NCI-H146 treated with DMSO at 0.1 percent for 48 hours (cell line): ENCODE measurements around the gene SUN1.
"Not testable (repeated sequence)": the region's sequence is repeated elsewhere in the genome, so short reads cannot be mapped to it uniquely, and the experiment has no call there.

Experiments
- DNase-seq: peaks from one replicate; lab custom pipeline; 2025; ENCODE audit not compliant: unreplicated experiment; lab: John Stamatoyannopoulos, UW

Gene SUN1

GRCh38 chr7:903921-904755 lies 71.9 kb downstream of the SUN1 start:
- no peak for DNase-seq

GRCh38 chr7:904847-905246 lies 72.6 kb downstream of the SUN1 start:
- DNase-seq, result no peak

GRCh38 chr7:906776-907157 lies 74.5 kb downstream of the SUN1 start:
- DNase-seq, result no peak

- no peak for DNase-seq
These were observed 75.1 kb downstream of the SUN1 start for GRCh38 chr7:907158-907980.

- DNase-seq, result no peak
These were observed 75.9 kb downstream of the SUN1 start for GRCh38 chr7:908159-908581.

- DNase-seq, result not testable (repeated sequence)
These were observed 76.5 kb downstream of the SUN1 start for GRCh38 chr7:908591-909357.

- DNase-seq, result no peak
These were observed 77.4 kb downstream of the SUN1 start for GRCh38 chr7:909358-910329.

- DNase-seq, result no peak
These were observed 78.2 kb downstream of the SUN1 start for GRCh38 chr7:910441-910861.

GRCh38 chr7:910931-911431 lies 78.7 kb downstream of the SUN1 start:
- DNase-seq, result no peak

GRCh38 chr7:911791-912480 lies 79.7 kb downstream of the SUN1 start:
- no peak for DNase-seq

GRCh38 chr7:913736-914520 lies 81.7 kb downstream of the SUN1 start:
- DNase-seq, result no peak

GRCh38 chr7:914521-915194 lies 82.4 kb downstream of the SUN1 start:
- no peak for DNase-seq

GRCh38 chr7:915291-916218 lies 83.3 kb downstream of the SUN1 start:
- DNase-seq, result no peak

- DNase-seq, result no peak
These were observed 84.1 kb downstream of the SUN1 start for GRCh38 chr7:916291-916941.

GRCh38 chr7:917255-918117 lies 85.2 kb downstream of the SUN1 start:
- no peak for DNase-seq

- no peak for DNase-seq
These were observed 85.8 kb downstream of the SUN1 start for GRCh38 chr7:918118-918425.
